Stimulated activated CD8-positive, alpha-beta memory T cell treated with anti-CD3 and anti-CD28 coated beads, Interleukin-7, amount 100 ng/mL, for 48 hours (primary cell): Measurements from ENCODE around the gene HTT.

Experiments used
- DNase-seq, 2 donors: peaks; one replicate each; pipeline ENCODE4 v3.0.0-alpha.2; 2020; ENCODE audit warnings: low read depth in 1 of 2; ENCODE audit errors: extremely low read depth in 1 of 2

HTT gene

DNA sequence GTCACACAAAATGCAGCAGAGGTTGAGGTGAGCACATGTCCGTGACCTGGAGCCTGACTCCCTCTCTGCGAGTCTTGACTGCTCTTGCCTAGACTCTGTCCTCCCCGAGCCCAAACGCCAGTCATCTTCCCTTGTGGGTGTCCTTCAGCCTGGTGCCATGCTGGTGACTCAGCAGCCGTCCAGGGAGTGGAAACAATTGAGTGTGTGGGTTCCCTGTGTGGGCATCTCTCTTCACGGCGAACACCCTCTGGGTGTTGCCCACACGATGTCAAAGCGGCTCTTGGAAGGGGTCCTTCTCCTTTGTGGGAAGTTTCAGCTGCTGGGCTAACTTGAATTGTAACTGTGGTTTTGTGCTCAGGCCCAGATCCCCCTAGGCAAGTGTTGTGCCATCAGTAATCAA, 157.0 kb downstream of the HTT start:
- no peak for DNase-seq

DNA sequence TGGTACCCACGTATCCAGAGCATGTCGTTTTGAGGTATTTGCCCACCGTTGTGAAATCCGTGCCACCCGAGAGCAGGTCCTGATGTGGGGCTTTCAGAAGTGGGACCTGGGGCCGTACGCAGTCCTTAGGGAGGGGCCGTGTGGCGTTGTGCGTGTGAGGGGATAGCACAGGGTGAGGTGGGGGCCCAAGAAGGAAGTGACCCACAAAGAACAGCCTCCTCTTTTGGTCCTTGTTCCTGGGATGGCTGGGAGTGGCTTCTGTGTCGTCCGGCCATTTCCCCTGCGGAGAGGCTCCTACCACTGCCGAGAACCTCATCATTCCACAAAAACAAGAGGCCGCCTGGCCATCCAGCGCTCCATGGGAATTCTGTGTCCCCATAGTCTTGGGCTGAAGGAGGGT, 157.5 kb downstream of the HTT start:
- no peak for DNase-seq

- no peak for DNase-seq
These were observed 158.4 kb downstream of the HTT start for GRCh38 chr4:3232871-3233271.

DNA sequence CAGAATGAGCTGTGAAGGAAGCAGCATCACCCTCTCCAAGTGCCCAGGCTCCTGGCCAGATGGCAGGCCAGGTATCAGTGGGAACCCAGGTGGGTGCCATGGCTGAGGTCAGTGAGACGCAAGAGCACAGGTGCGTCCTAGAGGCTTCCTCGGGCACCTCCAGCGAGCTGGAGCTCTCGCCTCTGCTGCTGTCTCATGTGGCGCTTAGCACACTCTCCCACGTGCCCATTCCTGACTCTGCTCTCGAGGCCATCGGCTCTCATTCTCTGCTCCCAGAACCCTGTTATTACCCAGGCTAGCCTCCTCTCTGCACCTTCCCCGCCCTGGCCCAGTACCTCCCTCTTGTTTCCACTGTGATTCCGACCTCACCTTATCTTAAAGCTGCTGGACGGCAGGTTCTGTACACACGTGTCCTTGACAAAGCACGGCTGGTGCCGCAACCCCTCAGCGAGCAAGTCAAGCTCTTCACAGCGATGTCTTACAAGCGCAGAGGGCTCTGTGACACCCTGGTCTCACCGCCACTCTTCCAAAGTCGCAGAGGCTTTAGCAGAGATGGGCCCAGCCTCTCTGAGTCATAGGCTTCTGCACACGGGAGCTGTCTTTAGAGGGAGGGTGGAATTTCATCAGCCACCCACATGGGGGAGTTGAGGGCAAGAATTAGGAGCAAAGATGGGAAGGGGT, 159.1 kb downstream of the HTT start:
- no peak for DNase-seq

DNA sequence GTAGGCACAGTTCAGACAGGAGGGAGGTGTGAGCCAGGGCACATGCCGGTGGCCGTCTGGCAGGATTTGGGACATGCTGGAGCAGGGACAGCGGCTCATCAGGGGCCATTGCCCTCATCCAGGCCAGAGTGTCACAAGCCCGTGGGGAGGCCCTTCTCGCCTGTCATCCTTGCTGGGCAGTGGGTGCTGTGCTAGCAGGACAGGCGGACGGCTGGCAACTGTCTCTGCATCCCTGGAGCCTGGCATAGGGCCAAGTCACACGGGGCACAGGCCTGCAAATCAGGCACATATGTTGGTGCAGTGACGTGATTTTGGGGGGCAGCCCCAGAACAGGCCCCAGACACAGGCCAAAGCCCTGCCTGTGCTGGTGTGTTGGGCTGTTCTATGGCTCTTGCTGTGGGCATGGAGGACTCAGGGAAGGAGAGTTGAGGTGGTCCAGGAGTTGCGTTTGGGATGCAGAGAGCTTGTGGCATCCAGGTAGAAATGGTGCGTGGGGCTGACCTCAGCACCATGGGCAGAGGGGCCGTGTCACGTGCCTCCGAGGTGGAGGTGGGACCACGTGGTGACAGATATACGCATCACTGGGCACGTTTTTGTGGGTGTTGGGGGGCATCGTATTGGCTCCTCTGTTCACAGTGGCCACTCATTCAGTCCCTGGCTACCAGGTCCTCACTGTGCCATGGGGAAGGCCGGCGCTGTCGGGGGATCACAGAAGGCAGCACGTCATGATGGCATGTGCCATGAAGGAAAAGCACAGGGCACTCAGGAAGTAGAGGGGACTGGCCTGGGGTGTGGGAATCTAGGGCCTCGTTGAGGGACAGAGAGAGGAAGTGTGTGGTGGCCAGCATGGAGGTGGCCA, 159.9 kb downstream of the HTT start:
- no peak for DNase-seq

DNA sequence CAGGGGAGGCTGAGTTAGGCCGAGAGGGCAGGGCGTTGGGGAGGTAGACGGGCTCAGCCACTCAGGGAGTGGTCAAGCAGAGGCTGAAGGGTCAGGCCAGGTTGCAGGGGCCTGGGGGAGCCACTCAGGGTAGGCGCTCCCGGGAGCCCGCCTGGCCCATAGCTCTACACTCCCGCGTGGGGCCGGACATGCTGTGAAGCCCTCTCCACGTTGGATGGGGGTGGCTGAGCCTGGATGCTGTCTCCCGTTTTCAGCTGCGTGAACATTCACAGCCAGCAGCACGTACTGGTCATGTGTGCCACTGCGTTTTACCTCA, 160.5 kb downstream of the HTT start:
- DNase-seq = no peak

DNA sequence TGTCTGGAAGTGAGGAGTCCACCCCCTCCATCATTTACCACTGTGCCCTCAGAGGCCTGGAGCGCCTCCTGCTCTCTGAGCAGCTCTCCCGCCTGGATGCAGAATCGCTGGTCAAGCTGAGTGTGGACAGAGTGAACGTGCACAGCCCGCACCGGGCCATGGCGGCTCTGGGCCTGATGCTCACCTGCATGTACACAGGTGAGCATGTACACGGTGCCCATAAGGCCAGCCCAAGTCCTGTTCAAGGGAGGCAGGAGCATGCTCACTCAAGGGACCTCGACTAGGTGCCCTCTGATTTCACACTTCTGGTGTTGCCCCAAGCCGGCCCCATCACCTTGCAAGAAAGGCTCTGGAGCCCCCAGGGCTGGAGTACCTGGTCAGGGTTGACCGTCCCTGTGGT, 161.1 kb downstream of the HTT start:
- DNase-seq = no peak

GRCh38 chr4:3236326-3236878, 161.9 kb downstream of the HTT start:
- no peak for DNase-seq

DNA sequence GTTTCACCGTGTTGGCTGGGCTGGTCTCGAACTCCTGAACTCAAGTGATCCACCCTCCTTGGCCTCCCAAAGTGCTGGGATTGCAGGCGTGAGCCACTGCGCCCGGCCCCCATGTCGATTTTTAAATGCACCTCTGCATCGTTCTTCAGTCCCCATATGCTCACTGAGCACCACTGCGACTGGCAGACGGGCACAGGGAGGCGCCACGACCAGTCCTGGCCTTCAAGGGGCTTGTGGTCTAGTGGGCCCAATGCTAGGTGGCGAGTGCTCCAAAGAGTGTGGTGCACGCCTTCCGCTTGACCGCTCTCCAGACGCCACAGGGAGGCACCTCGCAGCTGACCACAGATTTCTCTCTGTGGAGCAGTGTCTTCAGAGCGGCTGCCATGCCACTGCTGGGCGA, 162.8 kb downstream of the HTT start:
- DNase-seq = no peak

DNA sequence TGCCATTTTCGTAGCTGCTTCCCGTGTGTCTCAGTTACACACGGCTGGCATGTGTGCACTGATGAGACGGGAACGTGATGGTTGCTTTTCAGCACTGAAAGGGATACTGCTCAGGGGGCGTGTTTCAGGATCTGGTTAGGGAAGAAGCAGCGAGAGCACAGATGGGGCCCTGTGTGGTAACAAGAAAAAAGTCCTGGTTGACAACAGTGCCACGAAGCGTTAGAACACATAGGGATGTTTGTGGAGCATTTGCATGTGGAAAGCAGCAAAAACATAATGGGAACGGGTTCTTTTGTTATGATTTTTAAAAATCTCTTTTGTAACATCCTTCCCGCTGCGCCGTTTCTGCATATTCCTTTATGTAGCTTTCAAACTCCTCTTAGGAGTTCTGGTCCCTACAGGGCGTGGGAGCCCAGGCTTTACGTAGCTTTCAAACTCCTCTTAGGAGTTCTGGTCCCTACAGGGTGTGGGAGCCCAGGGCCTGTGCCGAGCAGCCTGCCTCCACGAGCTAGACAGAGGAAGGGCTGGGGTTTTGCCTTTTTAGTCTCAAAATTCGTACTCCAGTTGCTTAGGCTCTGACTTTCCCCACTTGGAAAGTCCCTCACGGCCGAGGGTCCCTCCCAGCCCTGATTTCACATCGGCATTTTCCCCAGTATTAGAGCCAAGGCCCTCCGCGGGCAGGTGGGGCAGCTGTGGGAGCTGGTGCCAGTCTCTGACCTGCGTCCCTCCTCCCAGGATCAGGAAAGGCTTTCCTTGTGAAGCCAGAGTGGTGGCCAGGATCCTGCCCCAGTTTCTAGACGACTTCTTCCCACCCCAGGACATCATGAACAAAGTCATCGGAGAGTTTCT, 163.5 kb downstream of the HTT start:
- DNase-seq = no peak

DNA sequence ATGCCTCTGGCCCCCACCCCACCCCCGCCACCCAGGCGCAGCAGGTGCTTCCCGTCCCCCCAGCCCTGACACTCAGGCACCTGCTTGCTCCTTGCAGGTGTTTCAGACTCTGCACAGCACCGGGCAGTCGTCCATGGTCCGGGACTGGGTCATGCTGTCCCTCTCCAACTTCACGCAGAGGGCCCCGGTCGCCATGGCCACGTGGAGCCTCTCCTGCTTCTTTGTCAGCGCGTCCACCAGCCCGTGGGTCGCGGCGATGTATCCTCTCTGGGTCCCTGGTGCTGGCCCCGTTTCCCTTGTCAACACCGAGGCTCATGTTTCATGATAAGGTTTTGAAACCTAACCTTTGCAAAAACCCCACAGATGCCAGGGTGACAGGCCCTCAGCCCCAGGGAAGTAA, 164.2 kb downstream of the HTT start:
- no peak for DNase-seq

GRCh38 chr4:3239303-3239702, 164.8 kb downstream of the HTT start:
- no peak for DNase-seq

GRCh38 chr4:3239998-3240920, 165.8 kb downstream of the HTT start:
- no peak for DNase-seq

GRCh38 chr4:3240936-3241522, 166.5 kb downstream of the HTT start:
- DNase-seq = no peak

GRCh38 chr4:3241898-3242524, 167.5 kb downstream of the HTT start:
- DNase-seq = no peak

DNA sequence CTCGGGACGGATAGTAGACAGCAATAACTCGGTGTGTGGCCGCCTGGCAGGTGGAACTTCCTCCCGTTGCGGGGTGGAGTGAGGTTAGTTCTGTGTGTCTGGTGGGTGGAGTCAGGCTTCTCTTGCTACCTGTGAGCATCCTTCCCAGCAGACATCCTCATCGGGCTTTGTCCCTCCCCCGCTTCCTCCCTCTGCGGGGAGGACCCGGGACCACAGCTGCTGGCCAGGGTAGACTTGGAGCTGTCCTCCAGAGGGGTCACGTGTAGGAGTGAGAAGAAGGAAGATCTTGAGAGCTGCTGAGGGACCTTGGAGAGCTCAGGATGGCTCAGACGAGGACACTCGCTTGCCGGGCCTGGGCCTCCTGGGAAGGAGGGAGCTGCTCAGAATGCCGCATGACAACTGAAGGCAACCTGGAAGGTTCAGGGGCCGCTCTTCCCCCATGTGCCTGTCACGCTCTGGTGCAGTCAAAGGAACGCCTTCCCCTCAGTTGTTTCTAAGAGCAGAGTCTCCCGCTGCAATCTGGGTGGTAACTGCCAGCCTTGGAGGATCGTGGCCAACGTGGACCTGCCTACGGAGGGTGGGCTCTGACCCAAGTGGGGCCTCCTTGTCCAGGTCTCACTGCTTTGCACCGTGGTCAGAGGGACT, 168.8 kb downstream of the HTT start:
- no peak for DNase-seq

DNA sequence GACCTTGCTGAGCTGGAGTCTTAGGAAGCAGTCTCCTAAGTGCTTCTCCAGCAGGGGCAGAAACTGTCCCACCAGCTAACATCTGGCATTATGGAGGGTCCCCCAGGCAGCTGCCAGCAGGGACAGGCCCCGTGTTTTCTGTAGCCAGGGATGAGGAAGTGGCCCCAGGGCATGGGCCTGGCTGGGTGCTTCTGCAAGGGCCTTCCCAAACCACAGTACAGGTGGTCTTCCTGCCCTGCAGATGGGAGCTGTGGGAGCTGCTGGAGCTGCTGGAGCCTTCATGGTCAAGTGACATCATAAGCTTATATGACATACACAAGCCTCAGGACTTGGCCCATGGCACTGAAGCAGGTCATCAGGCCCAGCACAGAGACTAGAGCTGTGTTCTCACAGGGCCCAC, 169.5 kb downstream of the HTT start:
- no peak for DNase-seq

DNA sequence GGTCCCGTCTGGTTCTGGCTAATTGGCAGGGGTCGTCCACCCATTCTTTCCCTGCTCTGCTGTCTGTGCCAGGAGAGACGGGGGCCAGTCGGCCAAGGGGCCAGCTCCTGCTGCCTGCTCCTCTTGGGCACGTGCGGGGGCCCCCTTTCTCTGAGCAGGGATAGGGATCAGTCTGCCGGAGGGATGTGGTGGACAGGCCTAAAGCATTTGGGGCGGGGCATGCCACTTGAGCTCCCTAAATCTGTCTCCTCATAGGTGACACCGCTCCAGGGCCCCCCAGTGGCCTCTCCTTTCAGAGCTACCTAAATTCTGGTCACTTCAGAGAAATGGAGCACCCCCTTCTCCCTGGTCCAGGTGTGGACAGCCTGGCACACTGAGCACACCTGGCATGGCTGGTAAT, 170.3 kb downstream of the HTT start:
- DNase-seq = no peak

- no peak for DNase-seq
These were observed 171.2 kb downstream of the HTT start for GRCh38 chr4:3245676-3246075.
